Esophagus squamous epithelium (tissue), 4 donors: ENCODE measurements around the gene B9D1.

Experiments used
- CTCF ChIP-seq, 6 experiments: fragments of 450-650 bp in 4 of 6; fragments of 200-600 bp in 2 of 6; sonication (generic) in 2 of 6; IDR thresholded peaks; one replicate each; pipeline ENCODE4 v1.5.1; 2016 to 2019; ENCODE audit warnings: antibody characterized with exemption in 6 of 6, mild to moderate bottlenecking in 4 of 6, moderate library complexity in 4 of 6
- POLR2A ChIP-seq, 4 donors: fragments of 450-650 bp; IDR thresholded peaks; one replicate each; pipeline ENCODE4 v1.6.1; 2017; ENCODE audit warnings: antibody characterized with exemption in 4 of 4, mild to moderate bottlenecking in 4 of 4, moderate library complexity in 3 of 4

DNA sequence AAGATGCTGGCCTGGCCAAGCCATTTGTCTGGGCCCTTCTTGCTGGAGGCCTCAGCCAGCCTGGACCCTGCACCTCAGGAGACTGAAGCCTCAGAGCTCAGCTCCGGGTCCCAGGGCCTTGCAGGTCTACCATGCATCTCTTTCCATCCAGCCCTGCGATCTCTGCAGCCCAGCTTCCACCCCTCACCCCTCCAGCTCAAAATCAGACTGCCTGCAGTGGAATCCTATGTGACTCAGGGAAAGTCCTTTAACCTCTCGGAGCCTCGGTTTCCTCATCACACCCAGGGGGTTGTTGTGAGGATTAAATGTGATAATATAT, 2.9 kb upstream of the B9D1 start:
- TF ChIP-seq CTCF (IDR thresholded peaks at IDR 0.05) = no peak
- no peak for TF ChIP-seq POLR2A (IDR thresholded peaks at IDR 0.05)
